CD4-positive, alpha-beta memory T cell (primary cell): ENCODE measurements around the gene APOC1. TPM values are rescaled to one million over a fixed set of nuclear protein-coding genes. Genes with fewer than 3 reads are reported as not detected.

Experiments used
- CTCF ChIA-PET: fragments of 350-600 bp; sonication (Branson Sonifier 250); formaldehyde crosslinking; loops from one replicate; lab custom pipeline; 2021; ENCODE audit warnings: inconsistent platforms; ENCODE audit not compliant: partially characterized antibody; lab: Charles Lee
- POLR2A ChIA-PET: fragments of 350-600 bp; sonication (Branson Sonifier 250); formaldehyde crosslinking; loops from one replicate; lab custom pipeline; 2021; ENCODE audit not compliant: partially characterized antibody; lab: Charles Lee
- DNase-seq, 5 donors: peaks; one replicate each; pipeline versions ENCODE4 v3.0.0 to v3.0.0-alpha.2; 2020 to 2022; ENCODE audit warnings: mixed read lengths in 1 of 5
- H3K27ac ChIP-seq: one replicate; pipeline ENCODE4 v1.7.0; 2013; ENCODE audit warnings: low read depth, low read length
- H3K27me3 ChIP-seq: 2 replicates; pipeline ENCODE4 v1.7.0; 2013; ENCODE audit warnings: mild to moderate bottlenecking, low read length, moderate library complexity; ENCODE audit not compliant: insufficient read depth
- H3K36me3 ChIP-seq: 2 replicates; pipeline ENCODE4 v1.7.0; 2013; ENCODE audit warnings: mild to moderate bottlenecking, low read length, moderate library complexity; ENCODE audit not compliant: insufficient read depth
- H3K4me1 ChIP-seq: 2 replicates; pipeline ENCODE4 v1.7.0; 2013; ENCODE audit warnings: mild to moderate bottlenecking, low read length, moderate library complexity; ENCODE audit not compliant: insufficient read depth
- H3K4me3 ChIP-seq, 2 donors: one replicate each; pipeline ENCODE4 v1.7.0; 2013; ENCODE audit warnings: low read length in 2 of 2, mild to moderate bottlenecking in 1 of 2
- H3K9me3 ChIP-seq, 2 donors: one replicate each; pipeline ENCODE4 v1.7.0; 2013; ENCODE audit warnings: low read length in 2 of 2, control low read depth in 1 of 2; ENCODE audit not compliant: control insufficient read depth in 1 of 2
- H3K27ac Mint-ChIP-seq, 7 donors: one replicate each; pipeline ENCODE4 v1.8.0; 2020 to 2021; ENCODE audit warnings: mixed read lengths in 7 of 7, mild to moderate bottlenecking in 6 of 7, inconsistent platforms in 3 of 7, moderate library complexity in 3 of 7
- H3K27me3 Mint-ChIP-seq, 2 donors: one replicate each; pipeline ENCODE4 v1.8.0; 2020 to 2021; ENCODE audit warnings: mixed read lengths in 2 of 2
- H3K36me3 Mint-ChIP-seq, 2 donors: one replicate each; pipeline ENCODE4 v1.8.0; 2020 to 2021; ENCODE audit warnings: mixed read lengths in 2 of 2, inconsistent platforms in 1 of 2, mild to moderate bottlenecking in 1 of 2
- H3K4me1 Mint-ChIP-seq, 4 donors: one replicate each; pipeline ENCODE4 v1.8.0; 2020 to 2021; ENCODE audit warnings: mixed read lengths in 4 of 4, mild to moderate bottlenecking in 1 of 4
- H3K4me3 Mint-ChIP-seq, 8 donors: one replicate each; pipeline ENCODE4 v1.8.0; 2020 to 2021; ENCODE audit warnings: mixed read lengths in 8 of 8, mild to moderate bottlenecking in 7 of 8, moderate library complexity in 6 of 8, inconsistent platforms in 3 of 8
- H3K9me3 Mint-ChIP-seq, 8 donors: one replicate each; pipeline ENCODE4 v1.8.0; 2020 to 2021; ENCODE audit warnings: mixed read lengths in 8 of 8, mild to moderate bottlenecking in 5 of 8, inconsistent platforms in 3 of 8, moderate library complexity in 1 of 8
- intact Hi-C: fragments of 100-400 bp; cut with micrococcal nuclease; formaldehyde crosslinking; loops from one replicate; pipeline ENCODE4 v1.15.1; 2023
- polyA plus RNA-seq, 2 donors: library from polyadenylated mRNA; unstranded; fragments of 300-500 nt; fragmentation: Illumina TruSeq; gene quantifications; one replicate each; pipeline ENCODE4 v1.2.3, GENCODE V29; 2021
- total RNA-seq, 2 experiments: library from RNA; stranded (reverse); gene quantifications; one replicate each; pipeline ENCODE4 v1.2.3, GENCODE V29; 2021

The APOC1 gene
- total and polyA plus RNA-seq, 4 experiments from 2014 or later: 6.4 to 7.0 TPM; not detected in 2

DNA sequence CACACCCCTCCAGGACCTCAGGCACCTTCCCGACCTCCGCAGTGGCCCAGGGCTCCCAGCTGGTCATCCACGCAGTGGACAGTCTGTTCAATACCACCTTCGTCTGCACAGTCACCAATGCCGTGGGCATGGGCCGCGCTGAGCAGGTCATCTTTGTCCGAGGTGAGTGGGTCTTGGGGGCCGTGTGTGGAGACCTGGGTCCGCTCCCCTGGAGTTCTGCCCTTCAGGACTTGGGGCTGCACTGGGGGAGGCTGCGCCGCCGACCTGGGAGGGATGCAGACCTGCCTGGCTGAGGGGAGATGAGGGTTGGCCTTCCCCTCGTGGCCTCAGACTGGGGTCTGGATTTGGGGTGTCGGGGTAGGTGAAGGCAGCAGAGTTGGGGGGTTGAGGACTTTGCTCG, 40.1 kb upstream of the APOC1 start:
- Mint-ChIP-seq H3K27ac (no peak overlapping the region), H3K36me3 (no peaks in the 10 kb centered on the region), H3K4me1 (peaks cover 3 to 16% (median 11%) of the 10 kb centered on the region in 4 donors), H3K27me3 (peaks cover 0 to 1% of the 10 kb centered on the region in 2 donors), H3K4me3 (no peak overlapping the region), H3K9me3 (no peaks in the 10 kb centered on the region)
- DNase-seq: no peak
- Histone ChIP-seq H3K4me1 (peaks cover 7% of the 10 kb centered on the region), H3K4me3 (no peak overlapping the region), H3K36me3 (no peaks in the 10 kb centered on the region), H3K27me3 (no peaks in the 10 kb centered on the region), H3K9me3 (no peaks in the 10 kb centered on the region), H3K27ac (no peak overlapping the region)
- POLR2A ChIA-PET: no interaction called here
- intact Hi-C loops: no loop called here
- CTCF ChIA-PET: no interaction called here

GRCh38 chr19:44875666-44876451, 38.5 kb upstream of the APOC1 start:
- H3K9me3 ChIP-seq: no peaks in the 10 kb centered on the region
- H3K4me1 Mint-ChIP-seq: peaks cover 3 to 16% (median 11%) of the 10 kb centered on the region in 4 donors
- H3K27me3 ChIP-seq: no peaks in the 10 kb centered on the region
- intact Hi-C loops: no loop called here
- H3K4me1 ChIP-seq: peaks cover 7% of the 10 kb centered on the region
- no peak for DNase-seq
- no peak overlapping the region for H3K4me3 ChIP-seq
- POLR2A ChIA-PET: no interaction called here
- no peak overlapping the region for H3K4me3 Mint-ChIP-seq
- H3K9me3 Mint-ChIP-seq: no peaks in the 10 kb centered on the region
- H3K36me3 Mint-ChIP-seq: no peaks in the 10 kb centered on the region
- H3K27ac Mint-ChIP-seq: no peak overlapping the region
- no peak overlapping the region for H3K27ac ChIP-seq
- CTCF ChIA-PET: no interaction called here
- peaks cover 0 to 4% of the 10 kb centered on the region in 2 donors for H3K27me3 Mint-ChIP-seq
- H3K36me3 ChIP-seq: no peaks in the 10 kb centered on the region

DNA sequence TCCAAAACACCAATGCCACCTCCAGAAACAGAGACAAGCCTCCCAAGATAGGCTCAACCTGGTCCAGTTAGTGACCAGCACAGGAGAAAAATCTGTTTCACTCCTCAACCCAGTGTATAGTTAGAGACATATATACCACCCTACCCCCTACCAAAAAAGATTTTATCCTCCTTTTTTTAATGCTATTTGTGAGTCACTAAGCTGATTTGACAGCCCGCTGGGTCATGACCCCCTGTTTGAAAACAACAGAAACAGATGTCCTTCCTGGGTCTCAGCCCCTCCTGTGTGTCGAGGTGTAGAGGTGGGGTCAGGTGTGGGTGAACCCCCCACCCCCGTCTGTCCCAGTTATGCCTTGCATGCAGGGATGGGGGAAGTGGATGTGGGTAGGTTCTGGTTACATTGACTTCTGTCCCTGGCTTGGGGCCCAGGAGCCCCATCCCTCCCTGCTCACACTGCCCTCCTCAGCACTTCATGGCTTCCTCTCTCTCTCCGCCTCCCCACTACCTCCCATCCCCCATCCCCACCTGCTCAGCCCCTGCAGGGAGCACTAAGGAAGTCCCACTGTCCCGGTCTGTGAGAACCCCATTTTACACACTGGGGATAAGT, 37.4 kb upstream of the APOC1 start:
- peak in 2 of 5 donors; percentile 5 to 21 for DNase-seq
- peaks cover 0 to 4% of the 10 kb centered on the region in 2 donors for H3K27me3 Mint-ChIP-seq
- peak overlapping the region in 3 of 7 donors; percentile 31 to 79 (median 74) for H3K27ac Mint-ChIP-seq

GRCh38 chr19:44878120-44878865, 36.1 kb upstream of the APOC1 start:
- H3K27me3 ChIP-seq: no peaks in the 10 kb centered on the region
- no peak overlapping the region for H3K27ac ChIP-seq
- ChIA-PET POLR2A (no interaction called here), CTCF (no interaction called here)
- no peaks in the 10 kb centered on the region for H3K36me3 Mint-ChIP-seq
- no peak overlapping the region for H3K4me3 Mint-ChIP-seq
- intact Hi-C loops: no loop called here
- no peak for DNase-seq
- no peaks in the 10 kb centered on the region for H3K9me3 Mint-ChIP-seq
- H3K4me1 Mint-ChIP-seq: peaks cover 3 to 16% (median 11%) of the 10 kb centered on the region in 4 donors
- no peak overlapping the region for H3K27ac Mint-ChIP-seq
- no peaks in the 10 kb centered on the region for H3K36me3 ChIP-seq
- no peak overlapping the region for H3K4me3 ChIP-seq
- H3K9me3 ChIP-seq: no peaks in the 10 kb centered on the region
- peaks cover 7% of the 10 kb centered on the region for H3K4me1 ChIP-seq
- peaks cover 0 to 4% of the 10 kb centered on the region in 2 donors for H3K27me3 Mint-ChIP-seq

More for the DNA sequence above, 37.4 kb upstream of the APOC1 start:
- no peak overlapping the region for H3K27ac ChIP-seq
- no peaks in the 10 kb centered on the region for H3K9me3 Mint-ChIP-seq
- H3K4me1 ChIP-seq: peaks cover 7% of the 10 kb centered on the region
- H3K4me1 Mint-ChIP-seq: peaks cover 3 to 16% (median 11%) of the 10 kb centered on the region in 4 donors
- H3K4me3 Mint-ChIP-seq: peak overlapping the region in 1 of 8 donors; percentile 33
- intact Hi-C loops: no loop called here
- no peaks in the 10 kb centered on the region for H3K36me3 Mint-ChIP-seq
- POLR2A ChIA-PET: no interaction called here
- H3K36me3 ChIP-seq: no peaks in the 10 kb centered on the region
- H3K4me3 ChIP-seq: no peak overlapping the region
- H3K9me3 ChIP-seq: no peaks in the 10 kb centered on the region
- no peaks in the 10 kb centered on the region for H3K27me3 ChIP-seq
- CTCF ChIA-PET: no interaction called here

- Histone ChIP-seq H3K27me3 (no peaks in the 10 kb centered on the region), H3K4me3 (no peak overlapping the region), H3K36me3 (no peaks in the 10 kb centered on the region), H3K27ac (no peak overlapping the region), H3K4me1 (peaks cover 7% of the 10 kb centered on the region), H3K9me3 (no peaks in the 10 kb centered on the region)
- Mint-ChIP-seq H3K4me3 (no peak overlapping the region), H3K27me3 (peaks cover 0 to 4% of the 10 kb centered on the region in 2 donors), H3K9me3 (no peaks in the 10 kb centered on the region), H3K27ac (peak overlapping the region in 1 of 7 donors; percentile 42), H3K4me1 (peaks cover 3 to 16% (median 11%) of the 10 kb centered on the region in 4 donors), H3K36me3 (no peaks in the 10 kb centered on the region)
- CTCF ChIA-PET: no interaction called here
- intact Hi-C loops: no loop called here
- POLR2A ChIA-PET: no interaction called here
- DNase-seq: no peak
Observed at GRCh38 chr19:44879309-44880065, 34.9 kb upstream of the APOC1 start.

DNA sequence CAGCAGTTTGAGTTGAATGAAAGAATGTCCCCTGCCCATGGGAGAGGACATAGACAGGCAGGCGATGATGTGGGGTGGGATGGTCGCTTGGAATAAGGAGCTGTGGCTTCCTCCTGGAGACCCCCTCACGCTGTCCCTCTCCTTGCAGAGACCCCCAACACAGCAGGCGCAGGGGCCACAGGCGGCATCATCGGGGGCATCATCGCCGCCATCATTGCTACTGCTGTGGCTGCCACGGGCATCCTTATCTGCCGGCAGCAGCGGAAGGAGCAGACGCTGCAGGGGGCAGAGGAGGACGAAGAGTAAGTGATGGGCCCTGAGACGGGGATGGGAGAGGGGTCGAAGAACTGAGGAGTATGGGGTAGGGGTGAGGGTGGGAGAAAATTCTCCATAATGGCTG, 32.3 kb upstream of the APOC1 start:
- Mint-ChIP-seq H3K9me3 (no peaks in the 10 kb centered on the region), H3K27ac (no peak overlapping the region), H3K36me3 (no peaks in the 10 kb centered on the region), H3K4me1 (peaks cover 1 to 5% (median 4%) of the 10 kb centered on the region in 4 donors), H3K27me3 (peaks cover 0 to 4% of the 10 kb centered on the region in 2 donors), H3K4me3 (no peak overlapping the region)
- intact Hi-C loops: no loop called here
- POLR2A ChIA-PET: no interaction called here
- Histone ChIP-seq H3K27ac (no peak overlapping the region), H3K27me3 (no peaks in the 10 kb centered on the region), H3K4me3 (no peak overlapping the region), H3K36me3 (no peaks in the 10 kb centered on the region), H3K4me1 (peaks cover 5% of the 10 kb centered on the region), H3K9me3 (no peaks in the 10 kb centered on the region)
- CTCF ChIA-PET: no interaction called here
- DNase-seq: no peak
